GM23248 (cell line): ENCODE measurements around the gene IFI27L1. TPM values are rescaled to one million over a fixed set of nuclear protein-coding genes. Genes with fewer than 3 reads are reported as not detected.

Experiments
- DNase-seq: peaks from one replicate; pipeline ENCODE4 v3.0.0-alpha.2; 2015
- H2AFZ ChIP-seq: fragments of 200-600 bp; sonication (generic); 2 replicates; pipeline ENCODE4 v1.6.1; 2016; ENCODE audit warnings: antibody characterized with exemption
- H3F3A ChIP-seq: fragments of 200-600 bp; sonication (generic); 2 replicates; pipeline ENCODE4 v1.6.1; 2016; ENCODE audit warnings: mild to moderate bottlenecking, antibody characterized with exemption, mixed run types; ENCODE audit not compliant: insufficient read depth
- H3K27ac ChIP-seq: fragments of 200-600 bp; sonication (generic); 2 replicates; pipeline ENCODE4 v1.5.1; 2016; ENCODE audit warnings: mild to moderate bottlenecking
- H3K27me3 ChIP-seq: fragments of 200-600 bp; sonication (generic); replicated peaks from 2 replicates; pipeline ENCODE4 v1.6.1; 2016; ENCODE audit warnings: mild to moderate bottlenecking; ENCODE audit not compliant: insufficient read depth
- H3K36me3 ChIP-seq: fragments of 200-600 bp; sonication (generic); 2 replicates; pipeline ENCODE4 v1.6.1; 2016; ENCODE audit warnings: low read depth, mild to moderate bottlenecking
- H3K4me1 ChIP-seq: fragments of 200-600 bp; sonication (generic); 2 replicates; pipeline ENCODE4 v1.6.1; 2016; ENCODE audit warnings: mild to moderate bottlenecking; ENCODE audit not compliant: insufficient read depth
- H3K4me2 ChIP-seq: fragments of 200-600 bp; sonication (generic); one replicate; pipeline ENCODE4 v1.6.1; 2016; ENCODE audit warnings: mild to moderate bottlenecking; ENCODE audit not compliant: unreplicated experiment
- H3K4me3 ChIP-seq: fragments of 200-600 bp; sonication (generic); 2 replicates; pipeline ENCODE4 v1.5.1; 2016; ENCODE audit warnings: mild to moderate bottlenecking
- H3K79me2 ChIP-seq: fragments of 200-600 bp; sonication (generic); 2 replicates; pipeline ENCODE4 v1.6.1; 2016; ENCODE audit warnings: mild to moderate bottlenecking; ENCODE audit not compliant: insufficient read depth
- H3K9ac ChIP-seq: fragments of 200-600 bp; sonication (generic); 2 replicates; pipeline ENCODE4 v1.6.1; 2016; ENCODE audit warnings: mild to moderate bottlenecking
- H3K9me2 ChIP-seq: fragments of 200-600 bp; sonication (generic); 2 replicates; pipeline ENCODE4 v1.6.1; 2016; ENCODE audit warnings: mixed run types, mild to moderate bottlenecking, moderate library complexity; ENCODE audit not compliant: insufficient read depth
- H3K9me3 ChIP-seq: fragments of 200-600 bp; sonication (generic); one replicate; pipeline ENCODE4 v1.6.1; 2017; ENCODE audit warnings: low read depth
- H4K20me1 ChIP-seq: fragments of 200-600 bp; sonication (generic); 2 replicates; pipeline ENCODE4 v1.6.0; 2016; ENCODE audit not compliant: insufficient read depth
- EZH2 ChIP-seq: fragments of 200-600 bp; sonication (generic); IDR thresholded peaks from 2 replicates; pipeline ENCODE4 v1.6.1; 2018; ENCODE audit warnings: antibody characterized with exemption, mild to moderate bottlenecking; ENCODE audit not compliant: insufficient read depth, poor library complexity, severe bottlenecking
- EZH2phosphoT487 ChIP-seq: fragments of 200-600 bp; sonication (generic); IDR thresholded peaks from 2 replicates; pipeline ENCODE4 v1.6.1; 2018; ENCODE audit warnings: antibody characterized with exemption, moderate library complexity, mild to moderate bottlenecking, low read depth; ENCODE audit not compliant: insufficient read depth
- WGBS, 2 experiments: methylation state at CpG; one replicate each; pipeline ENCODE4 v1.1.6; 2015 to 2017; ENCODE audit warnings: low lambda C conversion rate in 2 of 2, low coverage in 1 of 2; ENCODE audit errors: missing lambda C conversion rate in 2 of 2; 5-methylcytosine and 5-hydroxymethylcytosine counted together
- in situ Hi-C: fragments of 300-500 bp; cut with MboI; formaldehyde crosslinking; loops from 2 replicates; pipeline ENCODE4 v1.15.0; 2020
- polyA plus RNA-seq: library from polyadenylated mRNA; unstranded; fragments of >200 nt; fragmentation: Nextera tagmentation; extraction: Ambion mirVana; gene quantifications from 2 replicates; pipeline ENCODE4 v1.2.1, GENCODE V29; 2016
- total RNA-seq: library from RNA; depleted of rRNA; stranded (reverse); fragments of >200 nt; shearing (Covaris generic); gene quantifications from 2 replicates; pipeline ENCODE4 v1.2.3, GENCODE V29; 2014

IFI27L1 gene
- total and polyA plus RNA-seq, 2 experiments from 2014 or later = 13.5 to 32.6 TPM

- Histone ChIP-seq H2AFZ (no peak overlapping the region), H3K9me2 (no peaks in the 10 kb centered on the region), H3K9ac (no peak overlapping the region), H3K27me3 (no peaks in the 10 kb centered on the region; the same call in none of the 2 replicates), H4K20me1 (no peaks in the 10 kb centered on the region), H3K4me3 (no peak overlapping the region), H3K9me3 (no peaks in the 10 kb centered on the region), H3K36me3 (no peaks in the 10 kb centered on the region), H3K4me1 (0 out of 2 replicates have a peak, but pooled peaks cover 2% of the 10 kb centered on the region), H3K79me2 (no peaks in the 10 kb centered on the region), H3K4me2 (no peak overlapping the region), H3F3A (no peaks in the 10 kb centered on the region; the same call in 1 of the 2 replicates), H3K27ac (no peak overlapping the region)
- 88% methylated on average over 11 to 14 of the region's 15 CpGs for WGBS, 2 experiments
- in situ Hi-C loops = no loop called here
- no peak for DNase-seq
- TF ChIP-seq EZH2 (no peak), EZH2phosphoT487 (no peak)
Measured at GRCh38 chr14:94115631-94116030, 34.5 kb downstream of the IFI27L1 start.

GRCh38 chr14:94116701-94117100, 35.6 kb downstream of the IFI27L1 start:
- H3K9me2 ChIP-seq = no peaks in the 10 kb centered on the region
- H3K9me3 ChIP-seq = no peaks in the 10 kb centered on the region
- WGBS, 2 experiments = 69 to 75% methylated on average over 10 of the region's 10 CpGs
- H3F3A ChIP-seq = peaks cover 8% of the 10 kb centered on the region
- no peak overlapping the region for H3K4me3 ChIP-seq
- no peak overlapping the region for H2AFZ ChIP-seq
- H3K27ac ChIP-seq = no peak overlapping the region
- TF ChIP-seq EZH2phosphoT487 = no peak
- no peak for TF ChIP-seq EZH2
- no peak for DNase-seq
- no peaks in the 10 kb centered on the region for H3K36me3 ChIP-seq
- in situ Hi-C loops = no loop called here
- H3K27me3 ChIP-seq = no peaks in the 10 kb centered on the region; the same call in none of the 2 replicates
- no peak overlapping the region for H3K9ac ChIP-seq
- peaks cover 13% of the 10 kb centered on the region for H3K4me1 ChIP-seq
- no peak overlapping the region for H3K4me2 ChIP-seq
- H3K79me2 ChIP-seq = no peaks in the 10 kb centered on the region
- no peaks in the 10 kb centered on the region for H4K20me1 ChIP-seq

GRCh38 chr14:94117856-94118255, 36.7 kb downstream of the IFI27L1 start:
- peaks cover 15% of the 10 kb centered on the region for H3K4me1 ChIP-seq
- no peak overlapping the region for H2AFZ ChIP-seq
- no peak overlapping the region for H3K9ac ChIP-seq
- no peak overlapping the region for H3K4me3 ChIP-seq
- no peak for DNase-seq
- H3K27ac ChIP-seq = no peak overlapping the region
- TF ChIP-seq EZH2 (no peak), EZH2phosphoT487 (no peak)
- in situ Hi-C loops = no loop called here
- no peaks in the 10 kb centered on the region for H3K79me2 ChIP-seq
- no peaks in the 10 kb centered on the region for H3K36me3 ChIP-seq
- H3K4me2 ChIP-seq = no peak overlapping the region
- 50 to 61% methylated on average over 9 of the region's 9 CpGs for WGBS, 2 experiments
- H3K9me3 ChIP-seq = no peaks in the 10 kb centered on the region
- peaks cover 12% of the 10 kb centered on the region for H3F3A ChIP-seq
- H4K20me1 ChIP-seq = no peaks in the 10 kb centered on the region
- H3K27me3 ChIP-seq = no peaks in the 10 kb centered on the region; the same call in none of the 2 replicates
- no peaks in the 10 kb centered on the region for H3K9me2 ChIP-seq

- Histone ChIP-seq H3K4me1 (peaks cover 15% of the 10 kb centered on the region), H3K36me3 (no peaks in the 10 kb centered on the region), H3K4me3 (no peak overlapping the region), H3K9ac (no peak overlapping the region), H3K9me2 (no peaks in the 10 kb centered on the region), H3F3A (peaks cover 12% of the 10 kb centered on the region), H3K27me3 (no peaks in the 10 kb centered on the region; the same call in none of the 2 replicates), H3K79me2 (no peaks in the 10 kb centered on the region), H3K9me3 (no peaks in the 10 kb centered on the region), H2AFZ (no peak overlapping the region), H3K4me2 (no peak overlapping the region), H3K27ac (no peak overlapping the region), H4K20me1 (no peaks in the 10 kb centered on the region)
- DNase-seq = no peak
- in situ Hi-C loops = no loop called here
- TF ChIP-seq EZH2phosphoT487 = no peak
- TF ChIP-seq EZH2 = no peak
Measured at GRCh38 chr14:94119071-94119470, 38.0 kb downstream of the IFI27L1 start.

GRCh38 chr14:94120667-94121340, 39.7 kb downstream of the IFI27L1 start:
- peak; percentile 86 for DNase-seq
- no peak overlapping the region for H3K4me2 ChIP-seq
- no peaks in the 10 kb centered on the region for H4K20me1 ChIP-seq
- H3K9me2 ChIP-seq = no peaks in the 10 kb centered on the region
- TF ChIP-seq EZH2phosphoT487 = no peak
- no peak for TF ChIP-seq EZH2
- in situ Hi-C loops = no loop called here
- H3K27ac ChIP-seq = peak overlapping the region; percentile 68
- peaks cover 12% of the 10 kb centered on the region for H3F3A ChIP-seq
- H3K27me3 ChIP-seq = no peaks in the 10 kb centered on the region; the same call in 1 of the 2 replicates
- no peaks in the 10 kb centered on the region for H3K9me3 ChIP-seq
- no peak overlapping the region for H2AFZ ChIP-seq
- no peak overlapping the region for H3K4me3 ChIP-seq
- WGBS, 2 experiments = 48 to 50% methylated on average over 5 of the region's 5 CpGs
- H3K79me2 ChIP-seq = no peaks in the 10 kb centered on the region
- H3K9ac ChIP-seq = no peak overlapping the region
- no peaks in the 10 kb centered on the region for H3K36me3 ChIP-seq
- H3K4me1 ChIP-seq = peaks cover 15% of the 10 kb centered on the region
